Activated CD4-positive, alpha-beta T cell treated with anti-CD3 and anti-CD28 coated beads for 36 hours (primary cell): ENCODE data around the gene PTCD2. TPM values are rescaled to one million over a fixed set of nuclear protein-coding genes. Genes with fewer than 3 reads are reported as not detected.

Experiments
- ATAC-seq: fragments of 200-7000 bp; cut with Tn5 transposase; one replicate; pipeline ENCODE4 v1.10.0; 2021; ENCODE audit warnings: mild to moderate bottlenecking, moderate library complexity
- CTCF ChIA-PET: fragments of 350-600 bp; sonication (Branson Sonifier 250); formaldehyde crosslinking; loops from one replicate; lab custom pipeline; 2021; ENCODE audit warnings: antibody characterized with exemption; lab: Charles Lee
- POLR2A ChIA-PET: fragments of 350-600 bp; sonication (Branson Sonifier 250); formaldehyde crosslinking; loops from one replicate; lab custom pipeline; 2021; ENCODE audit warnings: antibody characterized with exemption, inconsistent platforms; lab: Charles Lee
- DNase-seq: peaks from one replicate; pipeline ENCODE4 v3.0.0-alpha.2; 2020
- H3K27ac Mint-ChIP-seq: one replicate; pipeline ENCODE4 v1.8.0; 2021; ENCODE audit warnings: mixed read lengths
- H3K27me3 Mint-ChIP-seq: one replicate; pipeline ENCODE4 v1.8.0; 2021; ENCODE audit warnings: mixed read lengths
- H3K36me3 Mint-ChIP-seq: one replicate; pipeline ENCODE4 v1.8.0; 2021; ENCODE audit warnings: low read depth, mixed read lengths
- H3K4me1 Mint-ChIP-seq: one replicate; pipeline ENCODE4 v1.8.0; 2021; ENCODE audit warnings: mixed read lengths
- H3K4me3 Mint-ChIP-seq: one replicate; pipeline ENCODE4 v1.8.0; 2021; ENCODE audit warnings: mild to moderate bottlenecking, moderate library complexity, mixed read lengths
- H3K9me3 Mint-ChIP-seq: one replicate; pipeline ENCODE4 v1.8.0; 2021; ENCODE audit warnings: low read depth, mixed read lengths
- intact Hi-C, 2 experiments: fragments of 100-400 bp; cut with DNase I in 1 of 2; cut with micrococcal nuclease in 1 of 2; formaldehyde crosslinking; loops; one replicate each; pipeline versions ENCODE4 v1.14.2 to v1.15.1; 2022 to 2024; cut with DNase I, micrococcal nuclease
- total RNA-seq, 2 experiments: library from RNA; stranded (reverse); gene quantifications; one replicate each; pipeline ENCODE4 v1.2.3, GENCODE V29; 2021

Gene PTCD2
- total RNA-seq, 2 experiments from 2014 or later: 10.4 to 14.1 TPM

GRCh38 chr5:72347801-72348308 is 27.7 kb downstream of the PTCD2 start:
- CTCF ChIA-PET: interaction anchor here (0.6 to 1.1 kb wide), 5 partner anchors 9 to 471 kb away, joined by 3 to 4 read pairs (median 3); no protein-coding TSS in a partner anchor
- Mint-ChIP-seq H3K4me1 (peaks cover 38% of the 10 kb centered on the region), H3K9me3 (no peaks in the 10 kb centered on the region), H3K27ac (peak overlapping the region; percentile 82), H3K4me3 (no peak overlapping the region), H3K36me3 (peaks cover 58% of the 10 kb centered on the region), H3K27me3 (no peaks in the 10 kb centered on the region)
- POLR2A ChIA-PET: no interaction called here
- intact Hi-C loops: loop anchor here (1.0 to 5.0 kb wide), 3 partner anchors 28 to 211 kb away; partner anchors contain the start of genes MRPS27 (in 1 of the 2) and PTCD2 (in 1 of the 2)
- DNase-seq (peak; percentile 32), ATAC-seq (peak; percentile 93)

- Mint-ChIP-seq H3K27ac (no peak overlapping the region), H3K9me3 (no peaks in the 10 kb centered on the region), H3K36me3 (peaks cover 47% of the 10 kb centered on the region), H3K27me3 (no peaks in the 10 kb centered on the region), H3K4me1 (peaks cover 35% of the 10 kb centered on the region), H3K4me3 (no peak overlapping the region)
- CTCF ChIA-PET: no interaction called here
- ATAC-seq: no peak
- POLR2A ChIA-PET: no interaction called here
- DNase-seq: no peak
- intact Hi-C loops: no loop called here
Measured at GRCh38 chr5:72351376-72351775, 31.2 kb downstream of the PTCD2 start.

GRCh38 chr5:72352616-72353015 is 32.4 kb downstream of the PTCD2 start:
- Mint-ChIP-seq H3K27ac (no peak overlapping the region), H3K4me3 (no peak overlapping the region), H3K27me3 (no peaks in the 10 kb centered on the region), H3K9me3 (no peaks in the 10 kb centered on the region), H3K36me3 (peaks cover 37% of the 10 kb centered on the region), H3K4me1 (peaks cover 25% of the 10 kb centered on the region)
- DNase-seq (no peak), ATAC-seq (no peak)
- intact Hi-C loops: no loop called here
- ChIA-PET CTCF (no interaction called here), POLR2A (interaction anchor here (0.7 kb wide), 1 partner anchor 267 kb away, joined by 3 read pairs; no protein-coding TSS in a partner anchor)

GRCh38 chr5:72353046-72353445 is 32.9 kb downstream of the PTCD2 start:
- intact Hi-C loops: no loop called here
- Mint-ChIP-seq H3K4me1 (peaks cover 21% of the 10 kb centered on the region), H3K36me3 (peaks cover 38% of the 10 kb centered on the region), H3K27ac (no peak overlapping the region), H3K4me3 (no peak overlapping the region), H3K9me3 (no peaks in the 10 kb centered on the region), H3K27me3 (no peaks in the 10 kb centered on the region)
- no peak for ATAC-seq
- ChIA-PET CTCF (no interaction called here), POLR2A (interaction anchor here (0.7 kb wide), 1 partner anchor 268 kb away, joined by 3 read pairs; no protein-coding TSS in a partner anchor)
- no peak for DNase-seq

- Mint-ChIP-seq H3K36me3 (peaks cover 50% of the 10 kb centered on the region), H3K4me3 (no peak overlapping the region), H3K4me1 (peaks cover 2% of the 10 kb centered on the region), H3K9me3 (no peaks in the 10 kb centered on the region), H3K27me3 (no peaks in the 10 kb centered on the region), H3K27ac (no peak overlapping the region)
- intact Hi-C loops: no loop called here
- ATAC-seq (no peak), DNase-seq (no peak)
- ChIA-PET CTCF (interaction anchor here (1.0 kb wide), 1 partner anchor 49 kb away, joined by 3 read pairs; no protein-coding TSS in a partner anchor), POLR2A (no interaction called here)
Measured at GRCh38 chr5:72355706-72356299, 35.6 kb downstream of the PTCD2 start.

GRCh38 chr5:72356361-72356760 is 36.2 kb downstream of the PTCD2 start:
- Mint-ChIP-seq H3K9me3 (no peaks in the 10 kb centered on the region), H3K36me3 (peaks cover 50% of the 10 kb centered on the region), H3K27ac (no peak overlapping the region), H3K4me3 (no peak overlapping the region), H3K4me1 (peaks cover 1% of the 10 kb centered on the region), H3K27me3 (no peaks in the 10 kb centered on the region)
- CTCF ChIA-PET: interaction anchor here (1.0 to 1.3 kb wide), 3 partner anchors 8 to 48 kb away, joined by 3 to 9 read pairs (median 3); no protein-coding TSS in a partner anchor
- intact Hi-C loops: no loop called here
- ATAC-seq: no peak
- POLR2A ChIA-PET: no interaction called here
- DNase-seq: no peak

GRCh38 chr5:72358925-72359324 is 38.8 kb downstream of the PTCD2 start:
- Mint-ChIP-seq H3K9me3 (no peaks in the 10 kb centered on the region), H3K27me3 (no peaks in the 10 kb centered on the region), H3K4me1 (no peaks in the 10 kb centered on the region), H3K27ac (no peak overlapping the region), H3K4me3 (no peak overlapping the region), H3K36me3 (peaks cover 56% of the 10 kb centered on the region)
- ChIA-PET CTCF (no interaction called here), POLR2A (no interaction called here)
- no peak for ATAC-seq
- no peak for DNase-seq
- intact Hi-C loops: no loop called here

- Mint-ChIP-seq H3K27ac (no peak overlapping the region), H3K27me3 (no peaks in the 10 kb centered on the region), H3K36me3 (peaks cover 54% of the 10 kb centered on the region), H3K4me1 (no peaks in the 10 kb centered on the region), H3K9me3 (no peaks in the 10 kb centered on the region), H3K4me3 (no peak overlapping the region)
- POLR2A ChIA-PET: no interaction called here
- no peak for ATAC-seq
- intact Hi-C loops: loop anchor here in 1 of 2 experiments (10.0 kb wide), 2 partner anchors 165 to 455 kb away; partner anchors contain the start of gene TNPO1
- DNase-seq: no peak
- CTCF ChIA-PET: interaction anchor here (0.8 to 1.6 kb wide), 2 partner anchors 10 to 163 kb away, joined by 3 to 4 read pairs; no protein-coding TSS in a partner anchor
Measured at GRCh38 chr5:72359886-72360285, 39.7 kb downstream of the PTCD2 start.

- intact Hi-C loops: loop anchor here in 1 of 2 experiments (10.0 kb wide), 2 partner anchors 162 to 452 kb away; partner anchors contain the start of gene TNPO1
- Mint-ChIP-seq H3K27me3 (no peaks in the 10 kb centered on the region), H3K36me3 (peaks cover 43% of the 10 kb centered on the region), H3K4me1 (peaks cover under 1% of the 10 kb centered on the region), H3K9me3 (no peaks in the 10 kb centered on the region), H3K4me3 (no peak overlapping the region), H3K27ac (no peak overlapping the region)
- ChIA-PET POLR2A (no interaction called here), CTCF (interaction anchor here (1.2 kb wide), 1 partner anchor 161 kb away, joined by 4 read pairs; no protein-coding TSS in a partner anchor)
- no peak for ATAC-seq
- DNase-seq: no peak
Measured at GRCh38 chr5:72363166-72363802, 43.1 kb downstream of the PTCD2 start.

GRCh38 chr5:72364171-72364570 is 44.0 kb downstream of the PTCD2 start:
- Mint-ChIP-seq H3K4me3 (no peak overlapping the region), H3K36me3 (peaks cover 38% of the 10 kb centered on the region), H3K27ac (no peak overlapping the region), H3K27me3 (no peaks in the 10 kb centered on the region), H3K9me3 (no peaks in the 10 kb centered on the region), H3K4me1 (peaks cover 2% of the 10 kb centered on the region)
- no peak for DNase-seq
- ChIA-PET CTCF (interaction anchor here (1.2 kb wide), 1 partner anchor 160 kb away, joined by 4 read pairs; no protein-coding TSS in a partner anchor), POLR2A (no interaction called here)
- ATAC-seq: no peak
- intact Hi-C loops: loop anchor here in 1 of 2 experiments (10.0 kb wide), 2 partner anchors 161 to 451 kb away; partner anchors contain the start of gene TNPO1

GRCh38 chr5:72364951-72365350 is 44.8 kb downstream of the PTCD2 start:
- no peaks in the 10 kb centered on the region for H3K9me3 Mint-ChIP-seq
- ATAC-seq: no peak
- peaks cover 2% of the 10 kb centered on the region for H3K4me1 Mint-ChIP-seq
- ChIA-PET CTCF (interaction anchor here (0.7 to 2.1 kb wide), 3 partner anchors 8 to 58 kb away, joined by 3 to 9 read pairs (median 6); no protein-coding TSS in a partner anchor), POLR2A (no interaction called here)
- no peaks in the 10 kb centered on the region for H3K27me3 Mint-ChIP-seq
- H3K36me3 Mint-ChIP-seq: peaks cover 33% of the 10 kb centered on the region
- no peak overlapping the region for H3K4me3 Mint-ChIP-seq
- no peak for DNase-seq
- intact Hi-C loops: loop anchor here in 1 of 2 experiments (10.0 kb wide), 2 partner anchors 160 to 450 kb away; partner anchors contain the start of gene TNPO1
- no peak overlapping the region for H3K27ac Mint-ChIP-seq
